Endometrium (tissue), 2 donors: Measurements from ENCODE around the gene LRRC1.

Experiments used
- FAIRE-seq: peaks from 2 replicates; lab custom pipeline; 2012; peaks lifted over from hg19 to GRCh38; lab: Jason Lieb, UNC
- donor health status: control.
- donor health status: control.

LRRC1 gene

GRCh38 chr6:53962646-53963045 is 167.8 kb downstream of the LRRC1 start:
- FAIRE-seq = no peak

GRCh38 chr6:53967415-53967814 is 172.6 kb downstream of the LRRC1 start:
- no peak for FAIRE-seq
